Thyroid gland (tissue), 4 donors: ENCODE data around the gene C12orf42.

ENCODE experiments used
- POLR2A ChIP-seq, 2 donors: fragments of 450-650 bp; IDR thresholded peaks; one replicate each; pipeline ENCODE4 v1.6.1; 2017; ENCODE audit warnings: antibody characterized with exemption in 2 of 2, mild to moderate bottlenecking in 2 of 2, moderate library complexity in 1 of 2
- TF ChIP-seq, protein P1 (sequence below), 6 experiments: fragments of 200-600 bp in 3 of 6; fragments of 450-650 bp in 3 of 6; sonication (generic) in 3 of 6; IDR thresholded peaks; one replicate each; pipeline ENCODE4 v1.5.1; 2016 to 2019; ENCODE audit warnings: antibody characterized with exemption in 6 of 6, mild to moderate bottlenecking in 2 of 6, inconsistent platforms in 1 of 6, moderate library complexity in 1 of 6

DNA sequence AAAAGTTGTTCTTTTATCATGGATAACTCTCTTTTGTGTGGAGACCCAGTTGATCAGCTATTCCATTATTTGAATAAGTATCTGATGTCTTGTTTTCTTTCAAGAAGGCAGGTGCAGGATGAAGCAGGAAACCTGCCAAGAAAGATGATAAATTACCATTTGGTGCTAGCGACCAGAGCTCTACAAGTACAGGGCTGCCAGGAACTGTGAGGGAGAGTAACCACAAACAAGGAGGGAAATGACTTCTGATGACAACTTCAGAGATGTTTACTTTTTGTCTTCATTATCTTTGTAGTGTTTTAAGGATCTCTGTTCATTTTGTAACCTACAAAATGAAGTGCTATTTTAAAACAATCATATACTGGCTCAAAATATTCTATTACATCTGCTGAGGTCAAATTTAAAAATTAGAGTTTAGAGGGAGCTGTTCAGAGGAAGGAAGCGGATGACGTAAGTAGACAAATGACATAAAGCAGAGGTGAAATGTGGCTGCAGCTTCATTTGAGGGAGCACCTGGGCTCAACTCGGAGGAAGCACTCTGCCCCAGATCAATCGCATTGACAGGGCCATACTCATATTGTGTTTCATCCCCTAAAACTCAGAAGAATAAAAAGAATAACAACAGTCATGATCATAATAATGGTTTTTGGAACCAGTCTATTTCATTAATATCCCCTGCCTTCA lies 226.8 kb downstream of the C12orf42 start:
- TF ChIP-seq, protein P1, sequence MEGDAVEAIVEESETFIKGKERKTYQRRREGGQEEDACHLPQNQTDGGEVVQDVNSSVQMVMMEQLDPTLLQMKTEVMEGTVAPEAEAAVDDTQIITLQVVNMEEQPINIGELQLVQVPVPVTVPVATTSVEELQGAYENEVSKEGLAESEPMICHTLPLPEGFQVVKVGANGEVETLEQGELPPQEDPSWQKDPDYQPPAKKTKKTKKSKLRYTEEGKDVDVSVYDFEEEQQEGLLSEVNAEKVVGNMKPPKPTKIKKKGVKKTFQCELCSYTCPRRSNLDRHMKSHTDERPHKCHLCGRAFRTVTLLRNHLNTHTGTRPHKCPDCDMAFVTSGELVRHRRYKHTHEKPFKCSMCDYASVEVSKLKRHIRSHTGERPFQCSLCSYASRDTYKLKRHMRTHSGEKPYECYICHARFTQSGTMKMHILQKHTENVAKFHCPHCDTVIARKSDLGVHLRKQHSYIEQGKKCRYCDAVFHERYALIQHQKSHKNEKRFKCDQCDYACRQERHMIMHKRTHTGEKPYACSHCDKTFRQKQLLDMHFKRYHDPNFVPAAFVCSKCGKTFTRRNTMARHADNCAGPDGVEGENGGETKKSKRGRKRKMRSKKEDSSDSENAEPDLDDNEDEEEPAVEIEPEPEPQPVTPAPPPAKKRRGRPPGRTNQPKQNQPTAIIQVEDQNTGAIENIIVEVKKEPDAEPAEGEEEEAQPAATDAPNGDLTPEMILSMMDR (IDR thresholded peaks at IDR 0.05), result no peak
- no peak for TF ChIP-seq POLR2A (IDR thresholded peaks at IDR 0.05)
